HG02938 (cell line): Measurements from ENCODE around the gene GADD45G.

Experiments
- ATAC-seq: cut with Tn5 transposase; IDR thresholded peaks from one replicate; pipeline ENCODE4 v1.9.1; 2021; ENCODE audit warnings: mild to moderate bottlenecking, moderate library complexity; ENCODE audit not compliant: unreplicated experiment

The GADD45G gene

DNA sequence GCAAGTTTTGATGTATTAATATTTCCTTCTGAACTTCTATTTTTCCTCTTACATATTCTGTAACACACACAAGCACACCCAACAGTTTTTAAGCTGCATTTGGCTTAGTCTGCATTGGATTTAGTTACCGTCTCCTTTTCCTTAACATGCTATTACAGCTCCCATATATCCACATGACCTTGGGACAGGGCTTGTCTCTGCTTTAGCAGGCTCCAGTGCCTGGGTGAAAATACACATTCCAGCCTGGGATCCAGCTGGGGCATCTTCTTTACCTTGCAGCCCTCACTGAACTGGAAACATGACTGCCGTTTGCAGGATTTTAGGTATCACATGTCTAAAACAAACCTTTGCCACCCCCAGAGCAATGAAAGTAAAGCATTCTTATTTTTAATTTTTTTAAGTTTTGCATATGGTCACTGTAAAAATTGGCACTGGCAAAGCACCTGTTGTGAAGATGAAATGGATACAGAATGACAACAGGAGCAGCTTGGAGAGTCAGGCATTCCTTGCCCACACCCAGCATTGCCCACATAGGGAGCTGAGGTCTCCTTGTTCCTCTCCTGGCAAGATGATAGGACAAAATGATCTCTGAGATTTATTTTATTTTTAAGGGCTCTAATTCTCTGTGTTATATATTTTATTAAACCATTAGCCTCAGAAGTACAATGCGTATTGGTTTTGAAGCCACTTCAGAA is 4.0 kb downstream of the GADD45G start:
- ATAC-seq, result no peak

GRCh38 chr9:89609426-89610006 is 4.7 kb downstream of the GADD45G start:
- no peak for ATAC-seq

DNA sequence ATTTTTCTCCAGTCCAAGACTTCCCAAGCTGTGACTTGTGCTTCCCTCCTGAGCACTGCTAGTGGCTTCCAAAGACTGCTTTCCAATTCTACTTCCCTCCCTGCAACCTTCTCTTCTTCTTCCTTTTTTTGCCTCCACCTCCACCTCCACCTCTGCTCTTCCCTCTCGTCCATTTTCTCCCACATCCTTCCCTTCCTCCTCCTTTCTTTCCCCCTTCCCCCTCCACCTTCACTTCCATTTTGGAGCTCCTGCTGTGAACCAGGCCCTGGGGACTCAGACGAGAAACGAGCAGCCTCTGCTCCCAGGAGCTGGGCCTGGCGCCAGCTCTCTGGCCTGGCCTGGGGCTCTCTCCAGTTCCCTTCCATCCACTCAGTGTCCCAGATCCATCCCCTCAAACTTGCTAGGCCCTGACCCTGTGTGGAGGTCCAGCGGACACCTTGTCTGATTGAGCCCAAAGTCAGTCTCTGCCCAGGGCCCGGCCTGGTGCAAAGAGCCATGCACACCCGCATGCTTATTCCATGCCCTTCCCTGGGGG is 5.6 kb downstream of the GADD45G start:
- no peak for ATAC-seq

DNA sequence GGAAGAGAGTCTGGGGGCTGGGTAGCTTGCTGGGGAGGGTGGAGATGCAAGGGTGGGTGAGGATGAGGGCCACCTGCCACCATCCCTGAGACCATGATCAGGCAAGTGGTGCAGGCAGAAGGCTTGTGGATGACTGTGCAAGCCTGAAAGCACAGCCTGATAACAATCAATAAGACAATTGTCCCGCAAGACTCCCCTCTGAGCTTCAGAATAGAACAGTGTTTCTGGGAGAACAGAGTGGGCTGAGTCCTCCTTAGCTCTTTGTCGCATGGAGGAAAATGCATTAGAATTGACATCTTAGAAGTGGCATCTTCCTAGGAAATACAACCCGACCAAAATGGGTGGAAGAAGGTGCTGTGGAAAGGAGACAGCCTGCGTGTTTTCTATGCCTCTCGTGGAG is 6.6 kb downstream of the GADD45G start:
- no peak for ATAC-seq

- ATAC-seq, result no peak
Observed at GRCh38 chr9:89612566-89613278, 7.9 kb downstream of the GADD45G start.

DNA sequence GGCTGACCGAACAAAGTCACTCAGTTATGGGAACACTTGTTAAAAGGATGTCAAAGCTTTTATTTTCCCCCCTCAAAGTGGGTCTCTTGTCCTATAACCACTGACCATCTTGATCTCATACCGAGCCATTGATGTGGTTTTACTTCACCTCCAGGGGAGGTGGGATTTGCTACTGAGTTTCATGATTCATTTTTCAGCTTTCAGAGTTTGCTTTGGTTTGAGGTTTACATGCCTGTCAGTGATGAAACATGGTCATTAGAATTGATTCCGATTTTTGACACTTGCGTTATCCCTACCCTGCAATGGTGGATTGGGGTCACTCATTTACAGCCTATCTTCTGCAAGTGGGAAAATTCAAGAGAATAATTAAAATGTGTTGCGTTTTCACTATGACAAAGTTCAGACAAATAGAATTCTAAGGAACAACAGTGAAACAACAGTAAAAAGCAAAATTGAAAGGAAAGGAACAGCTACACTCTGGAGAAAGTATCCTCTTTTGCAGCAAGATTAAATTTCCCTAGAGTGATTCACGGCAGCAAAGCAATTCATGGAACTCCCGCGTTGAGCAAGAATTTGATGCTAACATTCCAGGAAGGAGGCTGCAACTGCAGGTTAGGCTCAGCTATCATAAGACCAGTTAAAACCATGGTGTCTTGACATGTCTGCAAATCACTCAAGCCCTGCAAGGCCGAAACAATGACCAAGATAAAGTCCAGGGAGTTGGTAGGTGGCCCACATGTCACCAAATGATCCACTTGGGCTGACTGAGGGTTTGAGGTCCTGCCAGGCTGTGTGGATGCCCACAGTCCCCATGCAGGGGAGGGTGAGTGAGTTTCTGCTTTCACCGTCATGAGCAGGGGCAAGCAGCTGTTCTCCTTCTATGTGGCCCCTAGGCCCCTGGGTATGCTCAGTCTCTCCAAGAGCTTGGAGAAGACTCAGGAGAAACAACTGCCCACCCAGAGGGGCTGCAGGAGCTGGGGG is 9.4 kb downstream of the GADD45G start:
- no peak for ATAC-seq

- no peak for ATAC-seq
Observed at GRCh38 chr9:89615661-89616060, 10.8 kb downstream of the GADD45G start.

- ATAC-seq, result no peak
Observed at GRCh38 chr9:89616411-89616810, 11.6 kb downstream of the GADD45G start.

DNA sequence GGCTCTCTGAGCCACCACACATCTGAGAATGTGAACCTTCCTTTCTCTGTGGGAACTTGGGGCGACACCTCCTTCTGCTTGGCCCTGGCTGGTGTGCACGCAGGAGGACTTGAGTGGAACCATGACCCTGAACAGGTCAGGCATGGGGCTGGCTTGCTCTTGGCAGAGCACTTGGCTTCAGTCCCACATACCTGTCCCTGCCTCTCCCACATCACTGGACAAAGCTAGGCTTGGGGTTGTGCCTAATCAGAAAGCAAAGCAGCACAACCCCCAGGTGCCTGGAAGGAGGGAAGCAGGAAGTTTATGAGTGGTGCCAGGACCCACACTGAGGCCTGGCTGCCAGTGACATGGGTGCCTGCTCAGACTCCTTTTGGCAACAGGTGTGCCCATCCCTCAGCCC is 13.2 kb downstream of the GADD45G start:
- ATAC-seq, result no peak

- ATAC-seq, result no peak
Observed at GRCh38 chr9:89619019-89619418, 14.2 kb downstream of the GADD45G start.

GRCh38 chr9:89619424-89620138 is 14.8 kb downstream of the GADD45G start:
- ATAC-seq, result no peak

DNA sequence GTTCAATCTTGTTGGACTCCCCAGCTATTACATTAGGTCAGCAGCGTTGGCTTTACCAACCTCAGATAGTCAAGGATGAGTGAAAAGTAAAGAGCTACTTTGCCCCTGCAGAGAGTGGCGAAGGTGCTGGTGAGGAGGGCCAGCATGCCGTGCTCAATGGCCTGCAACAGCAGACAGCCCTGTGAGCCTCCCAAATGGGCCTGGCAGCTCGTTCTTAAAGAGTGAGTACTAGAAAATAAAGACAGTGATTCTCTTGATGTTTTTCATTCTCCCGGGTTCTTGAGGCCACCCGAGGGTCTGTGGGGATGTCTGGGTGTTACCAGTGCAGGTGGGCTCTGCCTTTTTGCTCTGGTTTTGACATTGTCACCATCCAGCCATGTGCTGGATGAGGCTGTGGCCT is 16.2 kb downstream of the GADD45G start:
- no peak for ATAC-seq

DNA sequence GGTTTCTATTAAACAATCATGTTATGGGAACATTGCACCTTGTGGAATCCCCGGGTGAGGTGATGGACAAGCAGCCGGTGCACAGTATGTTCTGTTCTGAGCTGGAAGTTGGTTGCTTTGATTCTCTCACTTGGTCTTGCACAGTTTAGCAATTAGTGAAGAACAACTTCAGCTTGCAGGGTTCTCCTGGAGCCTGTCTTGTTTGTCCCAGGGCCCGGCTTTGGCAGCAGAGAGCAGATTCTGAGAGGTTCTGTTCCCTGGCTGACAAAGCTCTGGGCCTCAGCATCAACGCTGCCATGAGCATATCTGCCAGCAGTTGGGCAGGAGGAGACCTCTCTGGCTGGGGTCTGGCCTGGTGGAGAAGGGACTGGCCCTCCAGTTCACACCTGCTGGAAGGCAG is 16.9 kb downstream of the GADD45G start:
- no peak for ATAC-seq

DNA sequence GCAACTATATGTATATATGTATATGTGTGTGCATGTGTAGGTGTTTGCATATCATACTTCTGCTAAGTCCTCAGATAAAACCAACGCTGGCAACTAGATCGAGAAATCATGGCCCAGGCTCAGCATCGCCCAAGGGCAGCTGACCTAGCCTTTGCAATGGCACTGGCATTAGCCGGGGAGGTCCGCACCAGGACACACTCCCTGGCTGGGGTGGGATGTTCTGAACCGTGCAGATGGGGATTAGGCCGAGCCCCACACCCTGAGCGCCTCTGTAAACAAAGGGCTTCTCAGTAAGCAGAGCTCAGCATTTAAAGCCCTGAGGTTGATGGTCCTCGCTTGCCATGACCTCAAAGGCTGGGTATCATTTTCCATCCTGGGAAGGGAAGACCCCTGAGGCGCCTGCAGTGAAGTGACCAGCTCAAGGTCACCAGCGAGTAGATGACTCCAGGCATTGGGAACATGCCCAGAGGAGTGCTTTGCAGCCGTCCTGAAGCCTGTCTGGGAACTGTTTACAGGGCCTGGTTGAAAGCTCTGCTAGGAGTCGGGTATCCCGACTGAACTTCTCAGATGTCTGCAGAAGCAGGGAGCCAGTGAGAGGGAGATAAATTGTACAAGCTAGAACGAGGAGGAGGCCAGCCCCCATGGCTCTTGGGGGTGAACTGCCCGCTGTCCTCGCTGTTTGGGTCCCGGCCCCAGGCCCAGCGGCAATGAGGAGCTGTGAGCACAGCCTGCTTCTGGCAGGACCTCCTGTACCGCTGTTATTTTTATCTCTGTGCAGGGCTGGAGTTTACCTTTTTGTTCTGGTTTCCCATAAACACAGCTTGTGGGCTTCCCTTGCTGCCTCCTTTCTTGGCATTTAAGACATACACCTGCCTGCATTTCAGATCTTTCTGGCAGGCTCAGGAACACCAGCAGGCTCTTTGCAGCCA is 18.4 kb downstream of the GADD45G start:
- ATAC-seq, result no peak

DNA sequence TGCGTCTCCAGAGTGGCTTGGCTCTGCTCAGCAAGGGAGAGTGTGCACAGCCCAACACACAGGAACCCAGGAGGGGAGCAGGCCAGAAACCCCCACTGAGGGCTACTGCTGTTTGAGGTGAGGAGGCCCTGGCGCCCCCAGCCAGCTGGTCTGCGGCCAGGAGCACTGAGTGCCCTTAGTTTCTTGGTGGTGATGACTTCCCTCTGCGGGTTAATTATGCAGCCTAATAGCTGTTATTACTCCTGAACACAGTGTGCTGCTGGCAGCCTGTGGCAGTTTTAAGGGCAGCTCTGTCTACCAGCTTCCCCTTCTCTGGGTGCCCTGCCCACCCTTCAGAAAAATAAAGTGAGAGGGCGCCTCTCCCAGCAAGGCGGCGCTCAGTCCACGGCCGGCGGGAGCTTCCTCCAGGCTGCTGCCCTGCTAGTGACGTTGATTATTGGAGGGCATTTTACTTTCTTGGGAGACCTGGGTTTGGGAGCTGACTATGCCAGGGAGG is 19.2 kb downstream of the GADD45G start:
- no peak for ATAC-seq

GRCh38 chr9:89625721-89626687 is 21.2 kb downstream of the GADD45G start:
- ATAC-seq, result no peak

DNA sequence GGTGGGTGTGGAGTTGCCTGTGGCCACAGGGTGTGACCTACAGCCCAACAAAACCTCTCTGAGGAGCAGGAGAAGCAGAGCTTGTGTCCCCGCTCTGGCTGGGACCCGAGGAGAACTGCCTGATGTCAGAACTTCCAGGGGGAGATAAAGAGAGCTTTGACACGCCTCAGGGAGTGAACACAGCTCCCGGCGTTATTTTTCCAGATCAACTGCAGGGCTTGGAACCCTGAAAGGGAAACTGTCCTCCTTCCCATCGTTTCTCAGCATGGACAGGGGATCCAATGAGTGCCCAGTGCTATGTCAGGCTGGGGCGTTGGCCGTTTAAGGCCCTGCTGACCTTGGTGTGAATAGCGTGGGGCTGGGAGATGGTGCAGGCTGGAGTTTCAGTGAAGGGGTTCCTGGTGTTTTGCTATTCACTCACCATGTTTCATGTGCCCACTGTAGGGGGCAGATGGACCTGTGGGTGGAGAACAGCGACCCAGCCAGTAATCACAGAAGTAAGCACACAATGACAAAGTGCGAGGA is 22.0 kb downstream of the GADD45G start:
- ATAC-seq, result no peak

- ATAC-seq, result no peak
Observed at GRCh38 chr9:89628601-89629000, 23.8 kb downstream of the GADD45G start.
